ENCODE data around the gene KRT6A. TPM values are rescaled to one million over a fixed set of nuclear protein-coding genes. Genes with fewer than 3 reads are reported as not detected.

KRT6A gene
- total and polyA plus RNA-seq, 2 of the 8 experiments (the other 6 are each of a cell fraction or from before 2014, with no cell fraction given), result 0.11 TPM; not detected in 1

DNA sequence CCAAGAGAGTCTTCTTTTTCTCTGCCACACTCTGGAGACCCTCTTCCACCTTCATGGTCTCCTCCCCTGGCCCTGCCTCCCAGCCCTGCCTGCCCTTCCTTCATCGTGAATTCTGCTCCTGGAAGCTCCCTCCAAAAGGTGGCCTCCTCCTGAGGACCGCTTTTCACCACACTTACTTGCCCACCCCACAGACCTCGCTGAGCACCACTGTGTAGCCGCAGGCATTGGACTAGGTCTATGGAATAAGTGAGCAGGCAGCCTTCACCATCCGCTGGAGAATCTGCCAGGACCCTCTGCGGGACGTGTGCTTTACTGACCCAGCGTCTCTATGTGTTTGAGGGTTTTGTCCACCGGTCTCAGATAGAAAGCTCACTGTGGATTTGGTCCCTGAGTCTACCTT lies 36.8 kb upstream of the KRT6A start:
- H3K27me3 ChIP-seq (replicated peaks in 1 of 4; ENCODE audit: control insufficient read depth in 3 of 4, extremely low read depth in 1 of 4, insufficient read depth in 3 of 4, low read length in 3 of 4), result no peaks in the 10 kb centered on the region; a peak in 1 of 7 replicates
- H3K79me1 ChIP-seq (ENCODE audit: low read depth, low read length), result no peaks in the 10 kb centered on the region
- no peak overlapping the region for H3K4ac ChIP-seq (replicated peaks; ENCODE audit: insufficient read length, low read depth, low read length)
- no peaks in the 10 kb centered on the region for H3K23me2 ChIP-seq (ENCODE audit: low read depth, low read length)
- no peak overlapping the region for H2AFZ ChIP-seq (ENCODE audit: low read length)
- H2AK5ac ChIP-seq (ENCODE audit: low read depth, low read length), result no peak overlapping the region
- H3K4me3 ChIP-seq (ENCODE audit: extremely low read depth in 1 of 4, insufficient read depth in 2 of 4, low read depth in 3 of 4, low read length in 4 of 4), result no peak overlapping the region
- ChIA-PET POLR2A (ENCODE audit: partially characterized antibody) (no interaction called here), CTCF (ENCODE audit: partially characterized antibody) (interaction anchor here (0.9 to 5.0 kb wide), 6 partner anchors 9 to 135 kb away, joined by 3 to 27 read pairs (median 4); partner anchors contain the start of gene KRT5)
- H3K9ac ChIP-seq (replicated peaks in 1 of 4; ENCODE audit: extremely low read depth in 1 of 4, low read depth in 3 of 4, low read length in 3 of 4), result no peak overlapping the region
- 77% methylated on average over 9 of the region's 9 CpGs; no CpG with 5 or more reads in 1 of the 2 experiments for WGBS, 2 experiments (ENCODE audit: extremely low coverage in 1 of 2, insufficient coverage in 1 of 2, insufficient read length in 1 of 2, insufficient replicate concordance in 2 of 2, low coverage in 1 of 2, low lambda C conversion rate in 2 of 2, missing lambda C conversion rate in 1 of 2)
- no peak overlapping the region for H3K4me2 ChIP-seq (ENCODE audit: insufficient read depth in 1 of 2, low read depth in 2 of 2, low read length in 2 of 2)
- no peak overlapping the region for H3K27ac ChIP-seq (ENCODE audit: low read depth, low read length)
- no peak overlapping the region for H2BK15ac ChIP-seq (ENCODE audit: low read length)
- no peak overlapping the region for H3K23ac ChIP-seq (ENCODE audit: insufficient read length)
- H3K79me2 ChIP-seq (ENCODE audit: control insufficient read depth in 1 of 2, insufficient read depth in 2 of 2, low read length in 2 of 2), result no peaks in the 10 kb centered on the region
- TF ChIP-seq TAF1 (IDR thresholded peaks at IDR 0.05; ENCODE audit: low read depth, low read length) (no peak), CEBPB (IDR thresholded peaks at IDR 0.05; ENCODE audit: low read depth, low read length) (no peak), SRF (IDR thresholded peaks at IDR 0.05; ENCODE audit: low read depth, low read length) (no peak), TAF7 (optimal IDR thresholded peaks at IDR 0.05; ENCODE audit: borderline replicate concordance, low read depth, low read length) (no peak), FOSL1 (IDR thresholded peaks at IDR 0.05; ENCODE audit: insufficient read depth, low read depth, low read length) (no peak), ZNF274 (IDR thresholded peaks at IDR 0.05; ENCODE audit: borderline replicate concordance, extremely low read depth, low read length) (no peak)
- TF ChIP-seq, protein P1, sequence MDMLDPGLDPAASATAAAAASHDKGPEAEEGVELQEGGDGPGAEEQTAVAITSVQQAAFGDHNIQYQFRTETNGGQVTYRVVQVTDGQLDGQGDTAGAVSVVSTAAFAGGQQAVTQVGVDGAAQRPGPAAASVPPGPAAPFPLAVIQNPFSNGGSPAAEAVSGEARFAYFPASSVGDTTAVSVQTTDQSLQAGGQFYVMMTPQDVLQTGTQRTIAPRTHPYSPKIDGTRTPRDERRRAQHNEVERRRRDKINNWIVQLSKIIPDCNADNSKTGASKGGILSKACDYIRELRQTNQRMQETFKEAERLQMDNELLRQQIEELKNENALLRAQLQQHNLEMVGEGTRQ (IDR thresholded peaks at IDR 0.05; ENCODE audit: low read length), result no peak
- no peaks in the 10 kb centered on the region for H3K4me1 ChIP-seq (replicated peaks in 1 of 4; ENCODE audit: control insufficient read depth in 3 of 4, insufficient read depth in 4 of 4, low read length in 3 of 4)
- H2BK120ac ChIP-seq (replicated peaks; ENCODE audit: low read depth, low read length), result no peak overlapping the region
- H2BK5ac ChIP-seq (ENCODE audit: low read depth, low read length), result no peak overlapping the region
- no peak overlapping the region for H3K56ac ChIP-seq (replicated peaks; ENCODE audit: insufficient read length, low read depth, low read length)
- H4K20me1 ChIP-seq (replicated peaks in 1 of 2; ENCODE audit: control insufficient read depth in 1 of 2, insufficient read depth in 2 of 2, low read length in 2 of 2), result no peaks in the 10 kb centered on the region
- no peak overlapping the region for H3K14ac ChIP-seq (ENCODE audit: insufficient read length)
- DNase-seq (ENCODE audit: low read depth in 1 of 2, low spot score in 2 of 2) (no peak), FAIRE-seq (no peak)
- no peak overlapping the region for H2BK20ac ChIP-seq (ENCODE audit: low read length)
- no peak overlapping the region for H3K18ac ChIP-seq (ENCODE audit: extremely low read depth, low read length)
- no peaks in the 10 kb centered on the region for H3K36me3 ChIP-seq (ENCODE audit: control insufficient read depth in 2 of 4, insufficient read depth in 4 of 4, low read length in 3 of 4)
- no peak overlapping the region for H4K5ac ChIP-seq (ENCODE audit: insufficient read length, low read depth, low read length)
- H4K91ac ChIP-seq (replicated peaks; ENCODE audit: insufficient read length, low read length), result no peak overlapping the region
- H3K9me3 ChIP-seq (ENCODE audit: insufficient read depth in 2 of 2, low read depth in 1 of 2, low read length in 1 of 2), result no peaks in the 10 kb centered on the region
- H4K8ac ChIP-seq (ENCODE audit: extremely low read depth, insufficient read depth, low read length), result no peak overlapping the region
- no peak overlapping the region for H2BK12ac ChIP-seq (ENCODE audit: low read depth, low read length)
